GM19452 (cell line): Measurements from ENCODE around the gene CPSF6.
A peak's percentile ranks its signal among the peaks of the same experiment; 100 is the strongest.
"Not testable (repeated sequence)": the region's sequence is repeated elsewhere in the genome, so short reads cannot be mapped to it uniquely, and the experiment has no call there.

Experiments used
- ATAC-seq: cut with Tn5 transposase; IDR thresholded peaks from one replicate; pipeline ENCODE4 v1.9.1; 2021; ENCODE audit not compliant: unreplicated experiment

The CPSF6 gene, protein sequence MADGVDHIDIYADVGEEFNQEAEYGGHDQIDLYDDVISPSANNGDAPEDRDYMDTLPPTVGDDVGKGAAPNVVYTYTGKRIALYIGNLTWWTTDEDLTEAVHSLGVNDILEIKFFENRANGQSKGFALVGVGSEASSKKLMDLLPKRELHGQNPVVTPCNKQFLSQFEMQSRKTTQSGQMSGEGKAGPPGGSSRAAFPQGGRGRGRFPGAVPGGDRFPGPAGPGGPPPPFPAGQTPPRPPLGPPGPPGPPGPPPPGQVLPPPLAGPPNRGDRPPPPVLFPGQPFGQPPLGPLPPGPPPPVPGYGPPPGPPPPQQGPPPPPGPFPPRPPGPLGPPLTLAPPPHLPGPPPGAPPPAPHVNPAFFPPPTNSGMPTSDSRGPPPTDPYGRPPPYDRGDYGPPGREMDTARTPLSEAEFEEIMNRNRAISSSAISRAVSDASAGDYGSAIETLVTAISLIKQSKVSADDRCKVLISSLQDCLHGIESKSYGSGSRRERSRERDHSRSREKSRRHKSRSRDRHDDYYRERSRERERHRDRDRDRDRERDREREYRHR

DNA sequence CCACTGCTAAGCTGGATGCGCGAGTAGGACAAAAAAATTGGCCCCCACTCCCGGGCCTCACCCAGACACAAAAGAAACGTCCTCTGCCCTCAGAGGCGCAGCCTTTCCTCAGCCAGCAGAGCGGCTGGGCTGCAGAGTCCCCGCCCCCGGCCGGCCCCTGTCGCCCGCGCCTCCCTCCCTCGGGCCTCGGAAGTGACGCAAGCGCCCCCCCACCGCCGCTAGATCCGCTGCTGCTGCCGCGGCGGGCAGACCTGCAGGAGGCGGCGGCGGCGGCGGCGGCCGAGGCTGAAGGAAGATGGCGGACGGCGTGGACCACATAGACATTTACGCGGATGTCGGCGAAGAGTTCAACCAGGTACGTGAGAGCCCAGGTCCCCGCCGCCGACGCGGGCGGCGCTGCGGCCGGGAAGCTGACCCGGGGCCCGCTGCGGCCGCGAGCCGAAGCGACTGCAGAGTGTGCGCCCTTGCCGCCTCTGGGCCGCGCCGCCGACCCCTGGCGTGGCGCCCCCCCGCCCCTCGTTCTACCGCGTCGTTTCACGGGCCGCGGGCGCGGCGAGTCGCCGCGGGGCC is at the start of gene CPSF6:
Gene CPSF6 (plus strand): TSS at position 218 of the 570 bp plus-strand sequence. CDS start 78 bp downstream, at position 296.
- peak; percentile 91 for ATAC-seq

DNA sequence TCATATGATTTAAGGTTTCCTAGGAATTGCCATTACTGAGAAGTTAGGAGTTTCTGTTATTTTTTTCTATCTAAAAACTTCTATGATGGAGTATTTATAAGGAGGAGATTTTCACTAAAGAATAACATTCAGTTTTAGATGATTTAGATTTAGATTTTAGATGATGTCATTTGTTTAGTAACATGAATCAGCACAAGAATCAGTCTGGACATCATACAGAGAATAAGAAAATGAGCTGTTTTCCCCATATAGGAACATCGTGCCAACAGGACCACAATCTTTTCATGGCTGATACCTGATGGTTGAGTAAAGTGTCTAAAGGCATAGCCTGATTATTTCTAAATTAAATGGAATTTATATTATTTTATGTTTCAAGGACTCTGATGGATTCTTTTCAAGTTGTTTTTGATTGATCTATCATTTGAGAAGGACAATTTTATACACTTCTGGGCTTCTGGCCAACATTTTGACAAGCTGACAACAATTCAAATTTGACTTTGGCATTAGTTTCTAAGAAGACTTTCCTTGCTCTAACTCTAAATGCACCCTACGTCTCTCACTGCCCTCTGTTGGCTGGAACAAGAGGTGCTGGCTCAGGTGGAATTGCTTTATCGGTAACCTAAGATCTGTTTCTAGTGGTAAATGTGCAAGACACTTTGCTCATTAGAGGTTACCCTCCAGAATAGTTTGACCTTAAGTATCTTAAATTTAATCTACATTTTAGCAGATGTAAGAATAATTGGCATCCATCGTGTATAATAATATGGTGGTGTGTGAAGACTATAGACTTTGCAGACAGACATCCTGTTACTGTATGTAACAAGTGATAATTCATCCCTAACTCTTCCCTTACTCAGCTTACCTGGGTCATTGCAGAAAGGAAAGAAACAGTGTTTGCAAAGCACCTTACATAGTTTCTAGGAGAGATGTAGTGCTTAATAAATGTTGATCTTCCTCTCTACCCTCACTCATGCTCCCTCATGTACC is 42.8 kb upstream of the CPSF6 start:
- no peak for ATAC-seq

DNA sequence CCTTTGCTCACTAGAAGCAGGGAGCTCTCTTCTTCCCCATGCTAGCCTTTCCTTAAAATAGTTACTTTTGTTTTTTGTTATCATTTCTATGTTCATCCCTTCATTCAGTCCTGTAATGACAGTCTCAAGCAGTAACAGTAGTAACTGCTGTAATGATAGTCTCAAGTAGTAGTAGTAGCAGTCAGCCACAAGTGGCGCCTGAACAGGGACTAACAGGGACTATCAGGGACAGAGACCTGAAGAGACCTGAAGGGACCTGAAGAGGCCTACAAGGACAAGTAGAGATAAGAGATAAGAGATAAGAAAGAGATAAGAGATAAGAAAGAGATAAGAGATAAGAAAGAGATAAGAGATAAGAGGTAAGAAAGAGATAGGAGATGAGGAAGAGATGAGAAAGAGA is 39.4 kb upstream of the CPSF6 start:
- not testable (repeated sequence) for ATAC-seq

DNA sequence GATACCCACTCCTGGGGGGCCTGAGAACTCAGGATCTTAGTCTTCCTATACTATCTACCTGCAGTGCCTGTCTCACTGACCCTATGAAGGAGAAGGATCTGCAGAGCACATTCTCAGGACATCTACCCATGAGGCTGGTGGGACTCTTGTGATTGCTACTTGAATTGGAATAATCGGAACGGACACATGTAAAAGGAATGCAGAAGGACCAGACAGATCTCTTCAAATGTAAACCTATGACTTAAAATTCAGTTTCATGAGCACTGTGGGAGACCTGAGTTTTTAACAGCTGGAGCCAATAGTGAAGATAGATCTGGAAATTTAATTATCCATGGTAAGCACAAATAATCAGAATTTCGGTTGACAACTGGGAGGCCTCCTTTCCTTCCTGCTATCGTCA is 35.2 kb upstream of the CPSF6 start:
- no peak for ATAC-seq

DNA sequence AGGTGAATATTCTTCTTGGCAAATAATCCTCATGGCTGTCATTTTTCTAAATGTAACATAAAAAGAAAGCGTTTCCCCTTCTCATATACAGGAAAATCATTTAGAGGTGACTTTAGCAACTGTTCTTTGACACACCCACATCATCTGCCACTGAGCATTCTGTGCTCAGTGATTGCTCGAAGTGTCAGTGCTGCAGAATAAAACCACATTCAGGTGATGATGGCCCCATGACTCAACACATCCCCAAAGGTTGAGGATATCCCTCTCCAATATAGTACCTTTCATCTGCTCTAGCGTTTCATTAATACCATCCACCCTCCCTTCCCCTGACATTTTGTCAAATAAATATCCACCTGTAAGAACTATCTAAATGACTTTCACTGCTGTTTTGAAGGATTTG is 28.7 kb upstream of the CPSF6 start:
- no peak for ATAC-seq

DNA sequence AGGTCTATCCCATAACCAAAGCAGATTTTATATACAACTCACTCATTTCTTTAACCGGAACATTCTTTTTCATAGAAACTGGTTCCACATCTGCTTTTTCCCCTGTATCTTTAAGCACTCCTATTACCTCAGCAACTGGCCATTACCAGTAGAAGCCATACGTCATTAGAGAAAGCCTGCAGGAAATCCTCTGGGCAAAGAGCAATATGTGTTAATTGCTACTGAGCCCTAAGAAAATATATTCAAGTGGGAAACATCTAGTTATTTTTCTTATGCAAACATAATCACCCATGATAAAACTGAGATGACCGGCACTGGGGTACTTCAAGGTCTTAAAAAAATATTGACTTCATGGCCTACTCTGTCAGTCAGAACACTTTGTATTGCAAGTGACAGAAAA is 28.2 kb upstream of the CPSF6 start:
- no peak for ATAC-seq

DNA sequence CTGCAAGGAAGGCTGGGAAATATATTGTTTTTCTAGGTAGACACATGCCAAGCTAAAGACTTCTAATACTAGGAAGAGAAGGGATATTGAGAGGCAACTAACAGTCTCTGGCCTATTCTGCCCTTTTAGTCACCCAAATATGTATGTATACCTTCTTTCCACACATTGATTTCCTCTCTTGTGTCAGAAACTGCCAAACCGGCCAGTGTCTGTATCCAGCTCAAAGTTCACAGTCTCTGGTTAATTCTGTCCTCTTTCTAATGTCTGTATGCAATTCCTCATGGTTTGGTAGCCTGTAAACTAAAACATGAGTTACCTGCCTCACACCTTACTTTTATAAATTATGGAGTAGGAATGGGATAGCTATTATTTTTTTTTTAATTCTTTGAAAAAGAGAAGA is 25.2 kb upstream of the CPSF6 start:
- ATAC-seq: no peak

DNA sequence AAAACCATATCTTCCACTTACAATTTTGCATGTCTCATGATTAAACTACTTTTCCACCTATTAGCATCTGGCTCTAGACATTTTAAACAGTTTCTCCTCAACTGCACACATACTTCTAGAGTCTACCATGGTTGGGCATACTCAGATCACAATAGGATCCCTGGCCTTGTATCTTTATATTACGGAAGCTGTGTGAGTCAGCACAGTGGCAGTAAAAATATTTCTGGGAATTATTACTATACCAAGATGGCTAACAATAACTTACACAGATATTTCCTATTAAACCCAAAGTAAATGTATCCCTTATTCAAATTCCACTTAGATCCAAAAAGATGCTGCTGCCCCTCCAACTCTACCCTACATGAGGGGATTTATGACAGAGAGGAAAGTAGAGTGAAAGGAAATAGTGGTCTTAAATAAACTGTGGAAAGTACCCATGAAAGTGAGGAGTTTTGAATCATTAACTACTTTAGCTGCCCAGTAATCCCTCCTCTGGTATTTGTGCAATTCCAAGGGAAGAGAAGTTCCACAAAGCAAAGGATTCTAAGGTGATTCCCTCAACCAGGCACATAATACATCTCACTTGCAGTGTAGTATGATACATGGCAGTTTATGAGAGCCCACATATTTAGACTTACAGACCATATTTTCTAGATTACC is 14.0 kb upstream of the CPSF6 start:
- ATAC-seq: no peak

DNA sequence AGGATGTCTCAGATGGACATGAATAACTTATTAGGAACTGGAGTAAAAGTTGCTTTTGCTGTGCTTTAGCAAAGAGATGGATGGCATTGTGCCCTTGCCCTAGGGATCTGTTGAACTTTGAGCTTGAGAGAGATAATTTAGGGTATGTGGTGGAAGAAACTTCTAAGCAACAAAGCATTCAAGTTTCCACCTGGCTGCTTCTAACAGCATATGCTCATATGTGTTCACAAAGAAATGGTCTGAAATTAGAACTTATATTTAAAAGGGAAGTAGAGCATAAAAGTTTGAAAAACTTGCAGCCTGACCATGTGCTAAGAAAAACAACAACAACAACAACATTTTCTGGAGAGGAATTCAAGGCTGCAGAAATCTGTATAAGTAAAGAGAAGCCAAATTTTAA is 7.9 kb upstream of the CPSF6 start:
- ATAC-seq: no peak

DNA sequence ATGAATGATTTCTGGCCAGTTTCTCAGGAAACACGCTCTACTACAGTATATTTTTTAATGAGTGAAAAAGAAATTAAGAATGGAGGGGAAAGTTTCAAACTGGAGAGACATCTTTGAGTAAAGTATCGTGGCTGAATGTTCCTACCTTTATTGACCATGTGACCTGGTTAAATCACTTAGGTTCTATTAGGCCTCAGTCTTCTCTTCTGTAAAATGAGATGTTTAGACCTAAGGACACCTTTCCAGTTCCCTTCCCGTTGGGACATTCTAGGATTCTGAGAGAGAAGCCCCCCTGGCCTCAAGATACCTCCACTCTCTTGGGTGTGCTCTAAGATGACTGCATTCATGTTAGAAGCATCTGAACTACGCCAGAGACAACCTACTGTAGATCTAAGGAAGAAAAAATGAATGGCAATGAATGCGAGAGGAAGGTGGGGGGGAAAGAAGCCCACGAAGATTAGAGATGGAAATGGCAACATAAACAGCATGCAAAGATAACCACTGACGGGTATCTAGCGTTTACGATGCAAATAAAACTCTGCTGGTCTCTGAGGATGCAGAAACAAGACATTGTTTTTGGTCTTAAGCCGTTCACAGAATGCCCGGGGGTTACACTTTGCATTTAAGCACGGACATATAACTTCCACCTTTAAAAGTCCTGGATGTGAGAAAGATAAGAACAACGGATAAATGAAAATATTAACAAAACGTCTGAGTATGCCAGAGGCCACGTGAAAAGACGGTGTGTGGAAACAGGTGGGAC is 599 bp upstream of the CPSF6 start:
- ATAC-seq: peak; percentile 2

DNA sequence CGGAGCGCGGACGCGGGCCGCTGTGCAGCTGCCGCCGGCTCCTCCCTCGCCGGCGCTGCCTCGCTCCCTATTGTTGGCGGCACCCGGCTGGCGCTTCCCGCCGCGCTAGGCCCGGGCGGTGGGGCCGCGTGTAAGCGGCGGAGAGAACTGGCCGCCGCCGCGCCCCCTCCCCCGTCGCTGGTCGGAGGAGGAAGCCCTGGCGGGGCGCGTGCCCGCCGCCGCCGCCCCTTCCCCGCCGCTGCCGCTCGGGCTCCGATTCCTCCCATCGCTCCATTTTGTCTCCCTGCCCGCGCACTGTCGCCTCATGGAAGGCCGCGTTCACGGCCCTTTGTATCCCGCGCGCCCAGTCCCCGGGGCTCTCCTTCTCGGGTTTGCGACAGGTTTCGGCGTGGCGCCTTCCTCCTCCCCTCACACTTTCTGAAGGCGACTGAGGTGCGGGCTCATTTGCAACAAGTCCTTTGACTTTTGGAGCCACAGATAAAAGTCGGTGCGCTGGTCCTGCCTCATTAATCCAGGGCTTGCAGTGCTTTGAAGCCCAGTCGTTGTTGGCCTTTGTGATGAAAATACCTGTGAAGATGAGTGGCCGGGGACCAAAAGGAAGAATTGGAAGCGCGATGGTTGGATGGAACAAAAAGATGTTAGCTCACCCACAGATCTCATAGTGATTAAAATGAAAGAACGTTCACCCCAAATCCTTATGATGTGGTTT is 707 bp downstream of the CPSF6 start:
- ATAC-seq: peak; percentile 33

DNA sequence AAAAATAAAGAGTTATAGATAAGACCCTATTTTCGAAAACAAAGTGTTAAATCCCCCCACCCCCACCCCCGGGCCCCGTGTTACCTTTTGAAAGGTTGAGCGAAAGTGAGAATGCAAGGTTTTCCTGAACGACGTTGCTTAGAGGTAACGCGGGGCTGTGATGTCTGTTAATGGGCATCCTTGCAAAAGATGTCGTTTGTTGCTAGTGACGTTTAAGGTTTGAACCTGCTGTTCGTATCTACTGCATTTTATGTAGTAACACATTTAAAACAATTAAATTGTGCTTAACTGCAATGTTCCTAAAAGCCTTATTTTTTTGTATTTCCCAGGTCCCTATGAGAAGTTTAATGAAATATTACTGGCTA is 1.2 kb downstream of the CPSF6 start:
- ATAC-seq: no peak

DNA sequence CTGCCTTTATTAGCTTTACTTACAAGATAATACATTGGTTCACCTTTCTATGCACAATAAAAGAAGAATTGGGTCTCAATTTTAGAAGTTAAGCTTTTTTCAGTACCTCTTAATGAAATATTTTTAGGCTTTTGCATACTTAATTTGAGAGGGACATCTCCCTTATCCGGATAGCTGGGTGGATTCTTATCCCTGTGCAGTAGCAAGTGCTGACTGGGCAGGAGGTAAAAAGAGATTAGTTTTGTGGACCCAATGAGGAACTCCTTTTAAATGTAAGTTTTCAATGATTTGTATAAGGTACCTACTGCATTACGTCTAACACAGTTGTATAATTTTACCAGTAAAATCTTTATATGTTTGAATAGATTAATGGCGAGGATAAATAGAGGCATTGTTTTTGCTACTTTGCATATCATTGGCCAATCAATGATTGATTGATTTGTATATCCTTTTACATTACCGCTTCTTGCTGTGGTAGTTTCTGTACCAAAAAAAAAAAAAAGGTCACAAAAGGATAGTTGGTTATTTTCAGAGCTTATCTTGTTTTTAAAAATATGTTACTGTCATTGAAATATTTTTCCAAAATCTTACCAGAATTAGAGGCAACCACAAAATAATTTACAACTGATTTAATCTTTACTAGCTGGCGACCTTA is 2.2 kb downstream of the CPSF6 start:
- ATAC-seq: no peak

DNA sequence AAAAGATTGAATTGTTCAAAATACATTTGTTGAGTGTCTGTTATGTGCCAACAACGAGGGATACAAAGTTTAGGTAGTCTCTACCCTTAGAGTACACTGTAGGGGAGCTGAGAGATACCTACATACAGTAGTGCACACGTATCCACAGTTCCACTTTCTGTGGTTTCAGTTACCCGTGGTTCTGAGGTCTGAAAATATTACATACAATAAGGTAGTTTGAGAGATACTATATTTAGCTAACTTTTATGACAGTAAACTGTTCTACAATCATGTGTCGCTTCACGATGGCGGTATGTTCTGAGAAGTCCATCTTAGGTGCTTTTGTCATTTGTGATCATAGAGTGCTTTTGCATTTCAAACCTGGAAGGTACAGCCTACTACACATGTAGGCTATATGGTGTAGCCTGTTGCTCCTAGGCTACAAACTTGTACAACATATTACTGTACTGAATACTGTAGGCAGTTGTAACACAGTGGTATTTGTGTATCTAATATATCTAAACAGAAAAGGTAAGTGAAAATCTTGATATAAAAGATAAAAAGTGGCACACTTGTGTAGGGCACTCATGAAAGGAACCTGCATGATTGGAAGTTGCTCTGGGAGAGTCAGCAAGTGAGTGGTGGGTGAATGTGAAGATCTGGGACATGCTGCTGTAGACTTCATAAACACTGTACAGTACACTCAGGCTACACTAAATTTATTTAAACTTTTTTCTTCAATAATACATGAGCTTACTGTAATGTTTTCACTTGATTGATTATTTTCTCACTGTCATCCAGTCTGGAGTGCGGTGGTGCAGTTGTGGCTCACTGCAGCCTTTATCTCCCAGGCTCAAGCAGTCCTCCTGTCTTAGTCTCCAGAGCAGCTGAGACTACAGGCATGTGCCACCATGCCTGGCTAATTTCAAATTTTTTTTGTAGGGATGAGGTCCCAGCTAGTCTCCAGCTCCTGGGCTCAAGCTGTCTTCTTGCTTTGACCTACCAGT is 4.0 kb downstream of the CPSF6 start:
- ATAC-seq: peak; percentile 33

DNA sequence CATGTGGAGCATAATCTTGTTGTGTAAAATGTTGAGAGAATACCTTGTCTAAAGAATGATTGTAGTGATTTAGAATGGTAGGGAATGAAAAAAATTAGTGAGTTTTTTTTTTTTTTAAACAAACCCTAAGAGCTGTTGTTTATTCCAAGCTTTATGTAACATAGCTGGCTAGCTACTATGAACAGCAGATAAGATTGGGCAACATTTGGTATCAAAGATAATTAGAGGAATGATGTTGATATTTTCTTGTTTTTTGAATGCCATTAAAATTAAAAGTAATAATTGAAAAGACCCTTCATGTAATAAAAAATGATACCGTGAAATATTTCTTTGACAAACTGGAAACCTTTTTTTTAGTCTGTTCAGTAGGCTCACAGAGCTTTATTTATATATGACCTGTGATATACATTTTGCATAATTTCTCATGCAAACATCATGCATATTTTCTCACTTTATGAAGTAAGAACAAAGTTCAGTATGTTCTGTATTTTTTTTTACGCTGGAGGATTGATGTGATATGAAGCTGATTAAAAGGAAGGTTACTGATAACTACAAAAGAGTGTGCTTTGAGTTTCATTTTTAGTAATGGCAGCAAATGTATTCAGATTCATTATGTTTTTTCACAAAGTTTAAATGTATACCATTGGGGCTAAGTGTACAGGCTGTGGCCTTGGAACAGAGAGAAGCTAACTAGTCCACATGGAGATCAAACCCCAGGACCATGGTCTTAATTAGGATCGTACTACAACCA is 8.1 kb downstream of the CPSF6 start:
- no peak for ATAC-seq

DNA sequence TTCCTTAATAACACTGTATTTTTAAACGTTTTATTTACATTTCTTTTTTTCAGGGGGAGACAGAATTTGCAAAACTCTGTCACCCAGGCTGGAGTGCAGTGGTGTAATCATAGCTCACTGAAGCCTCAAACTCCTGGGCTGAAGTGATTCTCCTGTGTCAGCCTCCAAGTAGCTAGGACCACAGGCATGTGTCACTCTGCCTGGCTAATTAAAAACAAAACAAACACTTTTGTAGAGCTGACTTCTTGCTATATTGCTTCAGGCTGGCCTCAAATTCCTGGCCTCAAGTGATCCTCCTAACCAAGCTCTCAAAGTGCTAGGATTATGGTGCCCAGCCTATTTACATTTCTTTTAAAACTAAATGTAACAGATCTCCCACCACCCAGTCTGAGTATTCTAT is 12.7 kb downstream of the CPSF6 start:
- no peak for ATAC-seq

DNA sequence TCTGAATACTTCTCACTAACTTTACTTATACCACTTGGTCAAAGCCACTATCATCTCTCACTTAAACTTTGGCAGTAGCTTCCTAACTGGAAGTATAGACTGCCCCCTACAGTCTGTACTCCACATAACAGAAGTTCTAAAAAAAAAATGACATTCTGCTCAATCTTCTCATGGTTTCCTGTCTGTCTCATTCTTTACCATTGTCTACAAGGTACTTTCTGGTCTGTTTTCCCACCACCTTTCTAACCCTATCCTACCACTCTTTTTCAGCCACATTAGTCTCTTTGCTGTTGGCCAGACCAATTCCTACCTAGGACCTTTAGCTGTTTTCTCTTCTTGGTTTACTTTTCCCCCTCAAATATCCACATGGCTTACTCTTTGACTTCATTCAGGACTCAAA is 14.7 kb downstream of the CPSF6 start:
- peak; percentile 64 for ATAC-seq
